ENCODE measurements around the gene SPDYE3. TPM values are rescaled to one million over a fixed set of nuclear protein-coding genes. Genes with fewer than 3 reads are reported as not detected.
"Not testable (repeated sequence)": the region's sequence is repeated elsewhere in the genome, so short reads cannot be mapped to it uniquely, and the experiment has no call there.

Gene SPDYE3
- 6.0 TPM for polyA plus RNA-seq (2012; ENCODE audit: missing spikeins)

DNA sequence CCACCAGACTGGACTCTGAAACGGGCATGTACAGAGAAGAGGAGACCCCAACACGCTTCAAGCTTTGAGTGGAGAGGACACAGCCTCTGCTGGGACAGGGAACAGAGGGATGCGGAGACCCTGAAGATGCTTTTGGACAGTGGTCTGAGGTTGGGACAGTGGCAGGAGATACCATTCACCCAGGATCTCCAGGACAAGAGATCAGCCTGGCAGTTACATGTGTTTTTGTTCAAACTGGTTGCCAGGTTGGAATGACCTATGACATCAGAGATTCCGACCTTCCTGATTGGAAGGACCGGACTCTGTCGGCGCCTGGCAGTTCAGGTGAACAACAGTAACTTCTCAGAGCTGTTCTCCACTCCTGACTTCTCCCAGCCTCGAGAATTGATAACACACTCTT lies at the start of gene SPDYE3:
TSS of gene SPDYE3 (plus strand) at position 301 of the 400 bp plus-strand sequence. CDS start 184 bp downstream, outside the sequence.
- not testable (repeated sequence) for FAIRE-seq; DNase-seq (ENCODE audit: insufficient read length)

- FAIRE-seq; DNase-seq (ENCODE audit: insufficient read length): not testable (repeated sequence)
These were observed 47.5 kb upstream of the SPDYE3 start for GRCh38 chr7:100259984-100260383.

- FAIRE-seq; DNase-seq (ENCODE audit: insufficient read length): not testable (repeated sequence)
These were observed 44.6 kb upstream of the SPDYE3 start for GRCh38 chr7:100262896-100263295.

GRCh38 chr7:100264223-100264622 lies 43.3 kb upstream of the SPDYE3 start:
- not testable (repeated sequence) for FAIRE-seq; DNase-seq (ENCODE audit: insufficient read length)

DNA sequence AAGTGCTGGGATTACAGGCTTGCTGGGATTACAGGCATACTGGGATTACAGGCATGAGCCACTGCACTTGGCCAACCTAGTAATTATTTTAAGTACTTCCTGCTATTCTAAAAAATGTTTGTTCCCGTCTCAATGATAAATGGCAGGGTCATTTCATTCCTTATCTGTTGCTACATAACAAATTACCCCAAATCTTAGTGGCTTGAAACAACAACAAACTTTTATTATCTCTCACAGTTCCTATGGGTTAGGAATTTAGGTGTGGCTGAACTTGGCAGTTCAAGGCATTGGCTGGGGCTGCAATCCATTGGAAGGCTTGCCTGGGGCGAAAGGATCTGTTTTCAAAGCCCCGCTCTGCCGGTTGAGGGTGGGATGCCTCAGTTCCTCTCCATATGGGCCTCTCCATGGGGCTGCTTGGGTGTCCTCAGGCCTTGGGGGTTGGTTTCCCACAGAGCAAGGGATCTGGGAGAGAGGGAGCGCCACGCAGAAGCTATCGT lies 42.8 kb upstream of the SPDYE3 start:
- not testable (repeated sequence) for FAIRE-seq; DNase-seq (ENCODE audit: insufficient read length)

DNA sequence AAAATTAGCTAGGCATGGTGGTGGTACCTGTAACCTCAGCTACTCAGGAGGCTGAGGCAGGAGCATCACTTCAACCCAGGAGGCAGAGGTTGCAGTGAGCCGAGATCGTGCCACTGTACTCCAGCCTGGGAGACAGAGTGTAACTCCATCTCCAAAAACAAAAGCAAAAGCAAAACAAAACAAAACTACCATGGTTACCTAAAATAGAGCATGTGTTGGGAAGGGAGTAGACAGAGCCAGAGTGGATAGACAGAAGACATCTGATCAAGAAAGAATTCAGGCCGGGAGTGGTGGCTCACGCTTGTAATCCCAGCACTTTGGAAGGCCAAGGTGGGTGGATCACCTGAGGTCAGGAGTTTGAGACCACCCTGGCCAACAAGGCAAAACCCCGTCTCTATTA lies 41.7 kb upstream of the SPDYE3 start:
- DNase-seq (ENCODE audit: insufficient read length); FAIRE-seq: not testable (repeated sequence)

GRCh38 chr7:100266576-100267354 lies 40.7 kb upstream of the SPDYE3 start:
- FAIRE-seq (no peak), DNase-seq (ENCODE audit: insufficient read length) (no peak)
- no peak for TF ChIP-seq POLR2A (IDR thresholded peaks at IDR 0.05; ENCODE audit: low read depth, low read length)
- no peak for TF ChIP-seq POLR2AphosphoS5 (IDR thresholded peaks at IDR 0.05; ENCODE audit: low read depth, low read length)
- TF ChIP-seq TAF1 (IDR thresholded peaks at IDR 0.05; ENCODE audit: borderline replicate concordance, low read depth, low read length) = no peak

DNA sequence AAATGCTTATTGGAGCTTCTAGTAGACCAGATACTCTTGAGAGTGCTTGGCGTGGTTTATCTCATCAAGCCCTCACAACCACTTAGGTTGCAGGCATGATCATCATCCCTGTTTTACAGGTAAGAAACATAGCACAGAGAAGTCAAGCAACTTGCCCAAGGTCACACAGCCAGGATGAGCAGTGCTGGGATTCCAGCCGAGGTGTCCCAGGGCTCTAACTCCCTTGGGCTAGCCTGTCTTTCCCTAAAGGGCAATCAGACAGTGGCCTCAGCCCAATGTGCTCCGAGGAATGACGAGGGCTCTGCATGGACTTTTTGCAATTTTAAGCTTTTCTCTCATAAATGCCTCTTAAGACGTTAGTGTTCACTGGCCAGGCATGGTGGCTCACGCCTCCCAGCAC lies 39.9 kb upstream of the SPDYE3 start:
- TF ChIP-seq POLR2A (IDR thresholded peaks at IDR 0.05; ENCODE audit: low read depth, low read length) = no peak
- TF ChIP-seq POLR2AphosphoS5 (IDR thresholded peaks at IDR 0.05; ENCODE audit: low read depth, low read length) = no peak
- TF ChIP-seq TAF1 (IDR thresholded peaks at IDR 0.05; ENCODE audit: borderline replicate concordance, low read depth, low read length) = no peak
- FAIRE-seq (no peak), DNase-seq (ENCODE audit: insufficient read length) (no peak)

DNA sequence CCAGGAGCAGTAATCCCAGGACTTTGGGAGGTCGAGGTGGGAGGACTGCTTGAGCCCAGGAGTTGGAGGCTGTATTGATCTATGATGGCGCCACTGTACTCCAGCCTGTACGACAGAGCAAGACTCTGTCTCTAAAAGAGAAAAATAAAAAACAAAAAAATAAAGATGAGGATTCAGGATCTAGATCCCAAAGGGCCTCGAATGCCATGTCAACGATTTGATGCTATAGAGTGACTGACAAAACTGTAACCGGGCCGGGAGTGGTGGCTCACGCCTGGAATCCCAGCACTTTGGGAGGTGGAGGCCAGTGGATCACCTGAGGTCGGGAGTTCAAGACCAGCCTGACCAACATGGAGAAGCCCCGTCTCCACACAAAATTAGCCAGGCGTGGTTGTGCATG lies 38.6 kb upstream of the SPDYE3 start:
- DNase-seq (ENCODE audit: insufficient read length); FAIRE-seq: not testable (repeated sequence)

GRCh38 chr7:100269306-100270045 lies 38.0 kb upstream of the SPDYE3 start:
- not testable (repeated sequence) for DNase-seq (ENCODE audit: insufficient read length); FAIRE-seq

- not testable (repeated sequence) for DNase-seq (ENCODE audit: insufficient read length); FAIRE-seq
These were observed 37.2 kb upstream of the SPDYE3 start for GRCh38 chr7:100270046-100270918.

GRCh38 chr7:100270941-100271593 lies 36.4 kb upstream of the SPDYE3 start:
- FAIRE-seq = not testable (repeated sequence)

More at GRCh38 chr7:100270941-100271593, 36.4 kb upstream of the SPDYE3 start:
- not testable (repeated sequence) for DNase-seq (ENCODE audit: insufficient read length)

Data from GM12892 (cell line).